GM18511 (cell line): ENCODE results near the gene FOXP1.

Experiments
- ATAC-seq: cut with Tn5 transposase; IDR thresholded peaks from one replicate; pipeline ENCODE4 v1.9.1; 2021; ENCODE audit warnings: mild to moderate bottlenecking, moderate library complexity; ENCODE audit not compliant: unreplicated experiment

The FOXP1 gene

GRCh38 chr3:71384837-71385716, 198.5 kb downstream of the FOXP1 start:
- ATAC-seq: no peak

GRCh38 chr3:71384388-71384787, 199.1 kb downstream of the FOXP1 start:
- ATAC-seq: no peak

- ATAC-seq: no peak
Observed at GRCh38 chr3:71380096-71380495, 203.4 kb downstream of the FOXP1 start.

GRCh38 chr3:71378509-71378908, 205.0 kb downstream of the FOXP1 start:
- ATAC-seq: no peak

GRCh38 chr3:71376911-71377310, 206.6 kb downstream of the FOXP1 start:
- peak; percentile 82 for ATAC-seq

- peak; percentile 28 for ATAC-seq
Observed at GRCh38 chr3:71376503-71376902, 207.0 kb downstream of the FOXP1 start.

GRCh38 chr3:71374582-71374981, 208.9 kb downstream of the FOXP1 start:
- ATAC-seq: no peak

GRCh38 chr3:71372911-71373637, 210.5 kb downstream of the FOXP1 start:
- ATAC-seq: no peak

- no peak for ATAC-seq
Observed at GRCh38 chr3:71372241-71372768, 211.2 kb downstream of the FOXP1 start.

- ATAC-seq: no peak
Observed at GRCh38 chr3:71371282-71371681, 212.2 kb downstream of the FOXP1 start.

- no peak for ATAC-seq
Observed at GRCh38 chr3:71370467-71370866, 213.1 kb downstream of the FOXP1 start.

GRCh38 chr3:71369701-71370391, 213.7 kb downstream of the FOXP1 start:
- no peak for ATAC-seq

- ATAC-seq: no peak
Observed at GRCh38 chr3:71366988-71367604, 216.4 kb downstream of the FOXP1 start.

- no peak for ATAC-seq
Observed at GRCh38 chr3:71361334-71361890, 222.1 kb downstream of the FOXP1 start.

- peak; percentile 86 for ATAC-seq
Observed at GRCh38 chr3:71360764-71361163, 222.8 kb downstream of the FOXP1 start.

GRCh38 chr3:71360180-71360579, 223.3 kb downstream of the FOXP1 start:
- ATAC-seq: peak; percentile 67

GRCh38 chr3:71358243-71358642, 225.3 kb downstream of the FOXP1 start:
- ATAC-seq: no peak

GRCh38 chr3:71356265-71356664, 227.3 kb downstream of the FOXP1 start:
- ATAC-seq: no peak

- no peak for ATAC-seq
Observed at GRCh38 chr3:71355862-71356261, 227.7 kb downstream of the FOXP1 start.

GRCh38 chr3:71355037-71355436, 228.5 kb downstream of the FOXP1 start:
- ATAC-seq: no peak
